Fibroblast of peridontal ligament (primary cell): ENCODE data around the gene EDA.
"Not testable (repeated sequence)": the region's sequence is repeated elsewhere in the genome, so short reads cannot be mapped to it uniquely, and the experiment has no call there.

Experiments
- DNase-seq: peaks from one replicate; pipeline ENCODE4 v3.0.0-alpha.2; 2010; ENCODE audit errors: extremely low read depth

EDA gene

GRCh38 chrX:69959712-69960111, 343.8 kb downstream of the EDA start:
- no peak for DNase-seq

GRCh38 chrX:69961365-69962072, 345.6 kb downstream of the EDA start:
- DNase-seq, result no peak

GRCh38 chrX:69968950-69969349, 353.0 kb downstream of the EDA start:
- DNase-seq, result no peak

GRCh38 chrX:69969460-69969859, 353.5 kb downstream of the EDA start:
- DNase-seq, result no peak

GRCh38 chrX:69987691-69988090, 371.8 kb downstream of the EDA start:
- no peak for DNase-seq

GRCh38 chrX:69988955-69989394, 373.1 kb downstream of the EDA start:
- DNase-seq, result no peak

GRCh38 chrX:69991685-69992084, 375.8 kb downstream of the EDA start:
- DNase-seq, result no peak

GRCh38 chrX:69993494-69993893, 377.6 kb downstream of the EDA start:
- DNase-seq, result no peak

- DNase-seq, result no peak
Observed at GRCh38 chrX:69995362-69996112, 379.6 kb downstream of the EDA start.

GRCh38 chrX:69996113-69996468, 380.2 kb downstream of the EDA start:
- no peak for DNase-seq

- DNase-seq, result not testable (repeated sequence)
Observed at GRCh38 chrX:69998299-69998698, 382.4 kb downstream of the EDA start.

- no peak for DNase-seq
Observed at GRCh38 chrX:70001269-70001668, 385.4 kb downstream of the EDA start.

GRCh38 chrX:70001708-70002341, 385.9 kb downstream of the EDA start:
- no peak for DNase-seq

- no peak for DNase-seq
Observed at GRCh38 chrX:70007946-70008345, 392.0 kb downstream of the EDA start.

- DNase-seq, result no peak
Observed at GRCh38 chrX:70009049-70009448, 393.1 kb downstream of the EDA start.

GRCh38 chrX:70009970-70010369, 394.1 kb downstream of the EDA start:
- no peak for DNase-seq

- DNase-seq, result no peak
Observed at GRCh38 chrX:70012756-70013155, 396.8 kb downstream of the EDA start.

- DNase-seq, result no peak
Observed at GRCh38 chrX:70013466-70014381, 397.8 kb downstream of the EDA start.

GRCh38 chrX:70016513-70016912, 400.6 kb downstream of the EDA start:
- no peak for DNase-seq

GRCh38 chrX:70022616-70023015, 406.7 kb downstream of the EDA start:
- DNase-seq, result no peak

- DNase-seq, result no peak
Observed at GRCh38 chrX:70025464-70025863, 409.6 kb downstream of the EDA start.
